ENCODE data around the gene FAM13B. TPM values are rescaled to one million over a fixed set of nuclear protein-coding genes. Genes with fewer than 3 reads are reported as not detected.
A peak's percentile ranks its signal among the peaks of the same experiment; 100 is the strongest.
"Not testable (repeated sequence)": the region's sequence is repeated elsewhere in the genome, so short reads cannot be mapped to it uniquely, and the experiment has no call there.

The FAM13B gene
- total RNA-seq, result 10 to 100 TPM; 43.4 to 53.7 (median 49.6) TPM
- 49.5 TPM for total RNA-seq (2013)
- 44.8 to 142 (median 92.5) reads per million in 29 experiments for total RNA-seq

DNA sequence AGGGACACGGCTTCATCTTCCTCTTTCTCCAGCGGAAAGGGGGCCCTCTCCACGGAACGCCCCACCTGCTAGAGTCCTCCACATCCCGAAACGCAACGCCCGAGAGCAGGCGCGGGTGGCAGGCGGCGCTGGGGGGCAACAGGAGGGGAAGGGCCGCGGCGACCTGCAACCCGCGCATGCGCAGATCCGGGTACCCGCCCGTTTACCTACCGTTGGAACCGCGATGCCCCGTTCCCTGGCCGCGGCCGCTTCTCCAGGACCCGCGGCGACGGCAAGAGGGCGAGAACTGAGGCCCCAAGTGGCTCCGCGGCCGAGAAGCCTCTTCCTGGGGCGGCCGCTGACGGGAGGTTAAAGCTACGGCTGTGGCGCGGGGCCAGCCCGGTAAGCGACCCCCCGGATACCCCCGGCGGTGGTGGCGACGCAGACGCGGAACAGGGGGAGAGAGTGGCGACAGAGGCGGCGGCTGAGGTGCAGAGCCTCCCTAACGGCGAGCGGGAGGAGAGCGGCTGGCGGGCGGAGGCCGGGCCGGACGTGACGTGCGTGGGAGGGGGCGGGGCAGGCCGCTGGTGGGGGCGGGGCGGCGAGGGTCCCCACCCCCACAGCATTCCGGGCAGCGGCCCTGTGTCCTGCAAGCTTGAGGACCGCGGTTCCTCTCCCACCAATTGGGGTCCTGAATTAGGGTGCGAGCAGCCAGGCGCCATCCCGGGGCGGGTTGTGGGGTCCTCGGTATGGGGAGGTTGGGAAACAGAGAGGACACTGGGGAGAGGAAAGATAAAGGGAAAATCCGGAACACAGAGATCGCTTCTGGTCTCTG lies at the start of gene FAM13B:
Gene FAM13B, minus strand, starts transcription at position 508 of the 814 bp plus-strand sequence. CDS start 13,968 bp downstream, outside the sequence.
- ATAC-seq (replicated peaks in 1 of 4), result peak; percentile 84 to 85 (median 85)
- WGBS (ENCODE audit: insufficient coverage), result under 1% methylated on average over 48 of the region's 81 CpGs
- H3K4me3 ChIP-seq (ENCODE audit: control insufficient read depth in 1 of 2, extremely low read depth in 1 of 2, low read length in 1 of 2), result peak within 1 kb of the TSS; percentile 93 to 96

GRCh38 chr5:138082033-138082432 lies 49.2 kb upstream of the FAM13B start:
- Mint-ChIP-seq H3K9me3 (no peaks in the 10 kb centered on the region), H3K4me1 (peaks cover 8 to 17% (median 8%) of the 10 kb centered on the region in 3 donors), H3K36me3 (no peaks in the 10 kb centered on the region), H3K27me3 (no peaks in the 10 kb centered on the region), H3K4me3 (peak overlapping the region in 1 of 3 donors; percentile 72), H3K27ac (peak overlapping the region in 1 of 2 donors; percentile 91)
- Histone ChIP-seq H3K36me3 (ENCODE audit: control insufficient read depth in 2 of 2, extremely low read depth in 1 of 2, insufficient read depth in 1 of 2, low read length in 1 of 2) (no peaks in the 10 kb centered on the region), H3K27me3 (replicated peaks in 1 of 2; ENCODE audit: control insufficient read depth in 2 of 2, extremely low read depth in 1 of 2, insufficient read depth in 2 of 2, low read length in 1 of 2) (no peaks in the 10 kb centered on the region), H3K27ac (ENCODE audit: low read length) (no peak overlapping the region), H3K4me3 (ENCODE audit: control insufficient read depth in 1 of 2, extremely low read depth in 1 of 2, low read length in 1 of 2) (no peak overlapping the region), H3K9me3 (no peaks in the 10 kb centered on the region), H3K4me1 (ENCODE audit: control insufficient read depth in 1 of 2, extremely low read depth in 1 of 2, insufficient read depth in 2 of 2, low read length in 2 of 2) (peaks cover 7 to 8% of the 10 kb centered on the region in 2 experiments)
- POLR2A ChIA-PET, result interaction anchor here in 1 of 2 donors (1.3 kb wide), 1 partner anchor 10 kb away, joined by 3 read pairs; no protein-coding TSS in a partner anchor
- CTCF ChIA-PET, result interaction anchor here (1.0 to 1.4 kb wide), 2 partner anchors 16 to 19 kb away, joined by 3 read pairs; no protein-coding TSS in a partner anchor
- WGBS (ENCODE audit: insufficient coverage), result 86% methylated on average over 3 of the region's 4 CpGs
- DNase-seq (peak in 1 of 35 experiments; percentile 11), ATAC-seq (replicated peaks in 1 of 4) (no peak)

More for the DNA sequence above, at the start of gene FAM13B:
- peak; percentile 47 to 87 (median 74) for DNase-seq
- no peaks in the 10 kb centered on the region for H3K9me3 ChIP-seq
- Mint-ChIP-seq H3K4me3 (peak within 1 kb of the TSS; percentile 99), H3K36me3 (peaks cover under 1% of the 10 kb centered on the region), H3K27ac (peak within 1 kb of the TSS; percentile 96 to 97), H3K27me3 (no peaks in the 10 kb centered on the region), H3K9me3 (no peaks in the 10 kb centered on the region), H3K4me1 (peaks cover 54 to 61% (median 60%) of the 10 kb centered on the region in 3 donors)
- no peaks in the 10 kb centered on the region for H3K36me3 ChIP-seq (ENCODE audit: control insufficient read depth in 2 of 2, extremely low read depth in 1 of 2, insufficient read depth in 1 of 2, low read length in 1 of 2)
- H3K27ac ChIP-seq (ENCODE audit: low read length), result peak within 1 kb of the TSS; percentile 96
- no peaks in the 10 kb centered on the region for H3K27me3 ChIP-seq (replicated peaks in 1 of 2; ENCODE audit: control insufficient read depth in 2 of 2, extremely low read depth in 1 of 2, insufficient read depth in 2 of 2, low read length in 1 of 2)
- POLR2A ChIA-PET, result interaction anchor here in 1 of 2 donors (1.5 kb wide), 1 partner anchor 10 kb away, joined by 3 read pairs; no protein-coding TSS in a partner anchor
- H3K4me1 ChIP-seq (ENCODE audit: control insufficient read depth in 1 of 2, extremely low read depth in 1 of 2, insufficient read depth in 2 of 2, low read length in 2 of 2), result peaks cover 16 to 38% of the 10 kb centered on the region in 2 experiments
- CTCF ChIA-PET, result interaction anchor here (0.6 to 1.3 kb wide), 7 partner anchors 9 to 254 kb away, joined by 3 to 9 read pairs (median 4); no protein-coding TSS in a partner anchor

DNA sequence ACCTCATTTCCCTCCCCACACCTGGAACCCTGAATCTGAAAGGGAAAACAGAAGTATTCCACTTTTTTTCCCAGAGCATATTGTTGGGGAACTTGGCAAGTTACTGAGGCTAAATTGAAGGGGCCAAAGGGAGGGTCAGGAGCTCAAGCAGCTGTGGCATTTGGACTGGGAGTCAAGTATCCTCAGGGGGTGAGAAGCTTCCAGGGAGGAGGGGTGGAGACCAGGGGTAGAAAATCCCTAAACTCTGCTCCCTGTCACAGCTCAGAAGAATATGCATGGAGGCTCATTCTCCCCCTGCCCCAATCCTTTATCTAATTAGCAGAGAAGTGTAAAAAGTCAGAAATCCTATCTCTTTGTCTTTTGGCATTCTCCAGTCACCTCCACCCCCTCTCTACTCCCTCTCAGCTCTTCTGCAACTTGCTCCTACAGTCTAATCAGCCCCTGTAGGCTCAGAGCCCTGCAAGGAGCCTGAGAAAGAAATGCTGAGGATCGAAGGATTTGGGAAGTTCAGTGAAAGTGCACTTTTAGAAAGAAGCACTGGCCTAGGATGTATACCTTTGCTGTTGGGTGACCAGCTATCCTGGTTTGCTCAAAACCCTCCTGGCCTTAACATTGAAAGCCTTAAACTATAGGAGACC lies 45.2 kb upstream of the FAM13B start:
- POLR2A ChIA-PET, result interaction anchor here in 1 of 2 donors (1.2 kb wide), 1 partner anchor 55 kb away, joined by 4 read pairs; no protein-coding TSS in a partner anchor
- Histone ChIP-seq H3K27me3 (replicated peaks in 1 of 2; ENCODE audit: control insufficient read depth in 2 of 2, extremely low read depth in 1 of 2, insufficient read depth in 2 of 2, low read length in 1 of 2) (peaks cover 0 to 2% of the 10 kb centered on the region in 2 experiments), H3K9me3 (no peaks in the 10 kb centered on the region), H3K27ac (ENCODE audit: low read length) (no peak overlapping the region), H3K4me1 (ENCODE audit: control insufficient read depth in 1 of 2, extremely low read depth in 1 of 2, insufficient read depth in 2 of 2, low read length in 2 of 2) (peaks cover 7 to 8% of the 10 kb centered on the region in 2 experiments), H3K36me3 (ENCODE audit: control insufficient read depth in 2 of 2, extremely low read depth in 1 of 2, insufficient read depth in 1 of 2, low read length in 1 of 2) (no peaks in the 10 kb centered on the region), H3K4me3 (ENCODE audit: control insufficient read depth in 1 of 2, extremely low read depth in 1 of 2, low read length in 1 of 2) (no peak overlapping the region)
- H3K9me3 Mint-ChIP-seq, result no peaks in the 10 kb centered on the region
- DNase-seq (no peak), ATAC-seq (replicated peaks in 1 of 4) (no peak)
- CTCF ChIA-PET, result interaction anchor here (0.6 to 4.4 kb wide), 14 partner anchors 10 to 56 kb away, joined by 3 to 32 read pairs (median 5); no protein-coding TSS in a partner anchor
- no peaks in the 10 kb centered on the region for H3K36me3 Mint-ChIP-seq
- no CpG with 5 or more reads among the region's 1 CpG for WGBS (ENCODE audit: insufficient coverage)
- no peak overlapping the region for H3K27ac Mint-ChIP-seq
- H3K27me3 Mint-ChIP-seq, result no peaks in the 10 kb centered on the region
- H3K4me1 Mint-ChIP-seq, result peaks cover 8 to 17% (median 8%) of the 10 kb centered on the region in 3 donors
- H3K4me3 Mint-ChIP-seq, result no peak overlapping the region

DNA sequence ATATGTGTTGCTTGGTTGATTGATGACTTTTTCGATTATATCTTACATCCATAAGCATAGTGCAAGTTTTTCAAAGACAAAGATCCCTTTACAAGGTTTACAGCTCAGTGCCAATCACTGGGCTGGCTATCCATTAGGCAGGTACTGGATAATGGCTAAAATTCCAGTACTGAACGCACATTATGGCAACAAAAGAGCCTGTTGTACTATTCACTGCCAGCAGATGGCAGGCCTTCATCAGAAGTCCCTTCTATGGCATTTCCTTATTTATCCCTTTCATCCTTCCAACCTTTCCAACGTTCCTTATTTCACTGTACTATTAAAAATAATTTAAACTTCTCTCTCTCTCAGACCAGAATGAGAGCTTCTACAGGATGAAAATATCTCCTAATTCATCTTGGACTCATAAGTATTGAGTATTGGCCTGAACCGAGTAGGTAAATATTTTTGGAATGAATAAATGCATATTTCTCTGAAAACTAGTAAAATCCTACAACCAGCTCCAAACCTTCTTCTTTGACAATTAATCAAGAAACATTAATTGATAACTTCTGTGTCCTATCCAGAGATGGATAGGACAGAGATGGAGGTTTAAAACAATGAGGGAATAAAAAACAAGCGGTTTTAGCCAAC lies 44.3 kb upstream of the FAM13B start:
- Mint-ChIP-seq H3K4me3 (no peak overlapping the region), H3K9me3 (no peaks in the 10 kb centered on the region)
- H3K27ac ChIP-seq (ENCODE audit: low read length), result no peak overlapping the region

DNA sequence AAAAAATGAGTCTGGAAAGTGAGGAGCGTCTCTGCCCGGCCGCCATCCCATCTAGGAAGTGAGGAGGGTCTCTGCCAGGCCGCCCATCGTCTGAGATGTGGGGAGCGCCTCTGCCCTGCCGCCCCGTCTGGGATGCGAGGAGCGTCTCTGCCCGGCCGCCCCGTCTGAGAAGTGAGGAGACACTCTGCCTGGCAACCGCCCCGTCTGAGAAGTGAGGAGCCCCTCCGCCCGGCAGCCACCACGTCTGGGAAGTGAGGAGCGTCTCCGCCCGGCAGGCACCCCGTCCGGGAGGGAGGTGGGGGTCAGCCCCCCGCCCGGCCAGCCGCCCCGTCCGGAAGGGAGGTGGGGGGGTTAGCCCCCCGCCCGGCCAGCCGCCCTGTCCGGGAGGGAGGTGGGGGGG lies 37.1 kb upstream of the FAM13B start:
- not testable (repeated sequence) for H3K27ac Mint-ChIP-seq, H3K4me1 Mint-ChIP-seq
- WGBS (ENCODE audit: insufficient coverage), result no CpG with 5 or more reads among the region's 32 CpGs

More for the DNA sequence above, 44.3 kb upstream of the FAM13B start:
- DNase-seq (peak in 31 of 35 experiments; percentile 2 to 74 (median 24)), ATAC-seq (replicated peaks in 1 of 4) (peak in 1 of 4 experiments; percentile 55)
- no peaks in the 10 kb centered on the region for H3K27me3 Mint-ChIP-seq
- POLR2A ChIA-PET, result interaction anchor here in 1 of 2 donors (1.2 kb wide), 1 partner anchor 56 kb away, joined by 4 read pairs; no protein-coding TSS in a partner anchor
- no peak overlapping the region for H3K27ac Mint-ChIP-seq
- no peaks in the 10 kb centered on the region for H3K36me3 ChIP-seq (ENCODE audit: control insufficient read depth in 2 of 2, extremely low read depth in 1 of 2, insufficient read depth in 1 of 2, low read length in 1 of 2)
- WGBS (ENCODE audit: insufficient coverage), result 14% methylated on average over 1 of the region's 5 CpGs
- CTCF ChIA-PET, result interaction anchor here (0.6 to 4.4 kb wide), 21 partner anchors 9 to 447 kb away, joined by 3 to 32 read pairs (median 3); no protein-coding TSS in a partner anchor
- peaks cover 0 to 3% of the 10 kb centered on the region in 2 experiments for H3K27me3 ChIP-seq (replicated peaks in 1 of 2; ENCODE audit: control insufficient read depth in 2 of 2, extremely low read depth in 1 of 2, insufficient read depth in 2 of 2, low read length in 1 of 2)
- peaks cover 8 to 16% (median 8%) of the 10 kb centered on the region in 3 donors for H3K4me1 Mint-ChIP-seq
- H3K4me3 ChIP-seq (ENCODE audit: control insufficient read depth in 1 of 2, extremely low read depth in 1 of 2, low read length in 1 of 2), result no peak overlapping the region
- H3K36me3 Mint-ChIP-seq, result no peaks in the 10 kb centered on the region
- peaks cover 7 to 8% of the 10 kb centered on the region in 2 experiments for H3K4me1 ChIP-seq (ENCODE audit: control insufficient read depth in 1 of 2, extremely low read depth in 1 of 2, insufficient read depth in 2 of 2, low read length in 2 of 2)
- H3K9me3 ChIP-seq, result no peaks in the 10 kb centered on the region

More for the DNA sequence above, 37.1 kb upstream of the FAM13B start:
- ATAC-seq (replicated peaks in 1 of 4); POLR2A ChIA-PET; H3K27ac ChIP-seq (ENCODE audit: low read length); H3K4me3 ChIP-seq (ENCODE audit: control insufficient read depth in 1 of 2, extremely low read depth in 1 of 2, low read length in 1 of 2); H3K9me3 Mint-ChIP-seq; DNase-seq; H3K9me3 ChIP-seq; H3K4me1 ChIP-seq (ENCODE audit: control insufficient read depth in 1 of 2, extremely low read depth in 1 of 2, insufficient read depth in 2 of 2, low read length in 2 of 2); H3K4me3 Mint-ChIP-seq; H3K36me3 ChIP-seq (ENCODE audit: control insufficient read depth in 2 of 2, extremely low read depth in 1 of 2, insufficient read depth in 1 of 2, low read length in 1 of 2); H3K27me3 Mint-ChIP-seq; H3K36me3 Mint-ChIP-seq; H3K27me3 ChIP-seq (replicated peaks in 1 of 2; ENCODE audit: control insufficient read depth in 2 of 2, extremely low read depth in 1 of 2, insufficient read depth in 2 of 2, low read length in 1 of 2): not testable (repeated sequence)
- CTCF ChIA-PET, result interaction anchor here (1.2 to 2.2 kb wide), 7 partner anchors 31 to 441 kb away, joined by 4 to 19 read pairs (median 6); no protein-coding TSS in a partner anchor
